Measurements from ENCODE around the gene PLEKHA6. TPM values are rescaled to one million over a fixed set of nuclear protein-coding genes. Genes with fewer than 3 reads are reported as not detected.

PLEKHA6 gene
- total and polyA plus RNA-seq, 2 of the 8 experiments (the other 6 are each of a cell fraction or from before 2014, with no cell fraction given): 4.8 to 20.2 TPM

GRCh38 chr1:204308023-204308628 is 51.6 kb downstream of the PLEKHA6 start:
- peak overlapping the region; percentile 30 for H2BK120ac ChIP-seq (replicated peaks; ENCODE audit: low read depth, low read length)
- H2BK5ac ChIP-seq (ENCODE audit: low read depth, low read length): no peak overlapping the region
- no peak for DNase-seq (ENCODE audit: low read depth in 1 of 2, low spot score in 2 of 2)
- H3K36me3 ChIP-seq (ENCODE audit: control insufficient read depth in 2 of 4, insufficient read depth in 4 of 4, low read length in 3 of 4): no peaks in the 10 kb centered on the region
- H3K23ac ChIP-seq (ENCODE audit: insufficient read length): no peak overlapping the region
- no peak for FAIRE-seq
- H2AK5ac ChIP-seq (ENCODE audit: low read depth, low read length): no peak overlapping the region
- H3K4me2 ChIP-seq (ENCODE audit: insufficient read depth in 1 of 2, low read depth in 2 of 2, low read length in 2 of 2): peak overlapping the region; percentile 62 to 63; a peak in 2 of 4 replicates
- no peak overlapping the region for H3K9ac ChIP-seq (replicated peaks in 1 of 4; ENCODE audit: extremely low read depth in 1 of 4, low read depth in 3 of 4, low read length in 3 of 4)
- H4K5ac ChIP-seq (ENCODE audit: insufficient read length, low read depth, low read length): no peak overlapping the region
- peak overlapping the region; percentile 23 for H3K4ac ChIP-seq (replicated peaks; ENCODE audit: insufficient read length, low read depth, low read length)
- WGBS, 2 experiments (ENCODE audit: extremely low coverage in 1 of 2, insufficient coverage in 1 of 2, insufficient read length in 1 of 2, insufficient replicate concordance in 2 of 2, low coverage in 1 of 2, low lambda C conversion rate in 2 of 2, missing lambda C conversion rate in 1 of 2): 80% methylated on average over 4 of the region's 4 CpGs; no CpG with 5 or more reads in 1 of the 2 experiments
- no peak overlapping the region for H3K18ac ChIP-seq (ENCODE audit: extremely low read depth, low read length)
- H3K79me2 ChIP-seq (ENCODE audit: control insufficient read depth in 1 of 2, insufficient read depth in 2 of 2, low read length in 2 of 2): no peaks in the 10 kb centered on the region
- no peaks in the 10 kb centered on the region for H3K9me3 ChIP-seq (ENCODE audit: insufficient read depth in 2 of 2, low read depth in 1 of 2, low read length in 1 of 2)
- no peak overlapping the region for H4K91ac ChIP-seq (replicated peaks; ENCODE audit: insufficient read length, low read length)
- no peak overlapping the region for H2BK12ac ChIP-seq (ENCODE audit: low read depth, low read length)
- POLR2A ChIA-PET (ENCODE audit: partially characterized antibody): interaction anchor here (0.6 to 2.1 kb wide), 4 partner anchors 9 to 144 kb away, joined by 3 to 6 read pairs (median 3); no protein-coding TSS in a partner anchor
- H3K23me2 ChIP-seq (ENCODE audit: low read depth, low read length): no peaks in the 10 kb centered on the region; the same call in 1 of the 2 replicates
- H2BK20ac ChIP-seq (ENCODE audit: low read length): peak overlapping the region; percentile 52; the same call in 1 of the 2 replicates
- no peak overlapping the region for H3K56ac ChIP-seq (replicated peaks; ENCODE audit: insufficient read length, low read depth, low read length)
- no peak overlapping the region; the same call in 1 of the 2 replicates for H4K8ac ChIP-seq (ENCODE audit: extremely low read depth, insufficient read depth, low read length)
- H4K20me1 ChIP-seq (replicated peaks in 1 of 2; ENCODE audit: control insufficient read depth in 1 of 2, insufficient read depth in 2 of 2, low read length in 2 of 2): no peaks in the 10 kb centered on the region
- no peak overlapping the region for H3K27ac ChIP-seq (ENCODE audit: low read depth, low read length)
- H2BK15ac ChIP-seq (ENCODE audit: low read length): no peak overlapping the region
- no peaks in the 10 kb centered on the region for H3K79me1 ChIP-seq (ENCODE audit: low read depth, low read length)
- CTCF ChIA-PET (ENCODE audit: partially characterized antibody): interaction anchor here (0.7 to 13.2 kb wide), 15 partner anchors 8 to 187 kb away, joined by 3 to 168 read pairs (median 3); partner anchors contain the start of genes GOLT1A, PIK3C2B and PLEKHA6
- H2AFZ ChIP-seq (ENCODE audit: low read length): no peak overlapping the region
- H3K4me3 ChIP-seq (ENCODE audit: extremely low read depth in 1 of 4, insufficient read depth in 2 of 4, low read depth in 3 of 4, low read length in 4 of 4): peak overlapping the region in 1 of 4 experiments; percentile 48; a peak in 1 of 8 replicates
- H3K27me3 ChIP-seq (replicated peaks in 1 of 4; ENCODE audit: control insufficient read depth in 3 of 4, extremely low read depth in 1 of 4, insufficient read depth in 3 of 4, low read length in 3 of 4): no peaks in the 10 kb centered on the region; a peak in 2 of 7 replicates
- H3K14ac ChIP-seq (ENCODE audit: insufficient read length): no peak overlapping the region
- peaks cover 7 to 37% (median 20%) of the 10 kb centered on the region in 4 experiments for H3K4me1 ChIP-seq (replicated peaks in 1 of 4; ENCODE audit: control insufficient read depth in 3 of 4, insufficient read depth in 4 of 4, low read length in 3 of 4)
- no peak for TF ChIP-seq ATF2 (IDR thresholded peaks at IDR 0.05; ENCODE audit: low read length)
- no peak for TF ChIP-seq JUN (IDR thresholded peaks at IDR 0.05; ENCODE audit: low read depth, low read length)
- no peak for TF ChIP-seq POLR2A (IDR thresholded peaks at IDR 0.05; ENCODE audit: control extremely low read depth in 1 of 2, low read depth in 2 of 2, low read length in 2 of 2)
- TF ChIP-seq JUND (IDR thresholded peaks at IDR 0.05; ENCODE audit: low read length): no peak
- no peak for TF ChIP-seq POU5F1 (IDR thresholded peaks at IDR 0.05; ENCODE audit: low read depth, low read length)
- no peak for TF ChIP-seq SIRT6 (IDR thresholded peaks at IDR 0.05; ENCODE audit: low read length)
